ENCODE measurements around the gene UBE2J2. TPM values are rescaled to one million over a fixed set of nuclear protein-coding genes. Genes with fewer than 3 reads are reported as not detected.

UBE2J2 gene
- polyA plus RNA-seq, 1 donor from 2014 or later: 79.7 TPM

GRCh38 chr1:1237874-1238701 lies 35.6 kb downstream of the UBE2J2 start:
- no peak overlapping the region for H3K4me3 ChIP-seq (ENCODE audit: low read length)
- H3K9ac ChIP-seq (ENCODE audit: low read length): no peak overlapping the region
- no peak for TF ChIP-seq SMC3 (conservative IDR thresholded peaks at IDR 0.05; ENCODE audit: poor library complexity)
- TF ChIP-seq TAF1 (IDR thresholded peaks at IDR 0.05; ENCODE audit: low read depth): no peak
- no peak for TF ChIP-seq EZH2 (IDR thresholded peaks at IDR 0.05; ENCODE audit: borderline replicate concordance, insufficient read depth, low read length, poor library complexity, severe bottlenecking)
- TF ChIP-seq EP300 (conservative IDR thresholded peaks at IDR 0.05; ENCODE audit: poor library complexity, severe bottlenecking): no peak
- H3K79me2 ChIP-seq (replicated peaks; ENCODE audit: insufficient read depth, low read length): no peaks in the 10 kb centered on the region
- no peaks in the 10 kb centered on the region for H4K20me1 ChIP-seq (ENCODE audit: insufficient read depth)
- no peak overlapping the region for H3K27ac ChIP-seq (ENCODE audit: low read length)
- H3K36me3 ChIP-seq (ENCODE audit: insufficient read depth, low read length): no peaks in the 10 kb centered on the region
- H3K4me2 ChIP-seq (ENCODE audit: low read length): no peak overlapping the region
- no peak overlapping the region for H2AFZ ChIP-seq (ENCODE audit: low read depth, low read length)
- no peaks in the 10 kb centered on the region for H3F3A ChIP-seq (ENCODE audit: insufficient read depth, low read length, poor library complexity, severe bottlenecking)
- no peaks in the 10 kb centered on the region for H3K9me3 ChIP-seq (ENCODE audit: low read length)
- H3K9me2 ChIP-seq (ENCODE audit: insufficient read depth, low read length): no peaks in the 10 kb centered on the region
- H3K27me3 ChIP-seq (ENCODE audit: insufficient read depth, low read depth, low read length): no peaks in the 10 kb centered on the region

GRCh38 chr1:1236945-1237873 lies 36.4 kb downstream of the UBE2J2 start:
- Histone ChIP-seq H3K9ac (ENCODE audit: low read length) (no peak overlapping the region), H4K20me1 (ENCODE audit: insufficient read depth) (no peaks in the 10 kb centered on the region), H3K4me3 (ENCODE audit: low read length) (no peak overlapping the region), H3K79me2 (replicated peaks; ENCODE audit: insufficient read depth, low read length) (peaks cover 3% of the 10 kb centered on the region), H3F3A (ENCODE audit: insufficient read depth, low read length, poor library complexity, severe bottlenecking) (no peaks in the 10 kb centered on the region), H2AFZ (ENCODE audit: low read depth, low read length) (no peak overlapping the region), H3K9me3 (ENCODE audit: low read length) (no peaks in the 10 kb centered on the region), H3K9me2 (ENCODE audit: insufficient read depth, low read length) (no peaks in the 10 kb centered on the region), H3K36me3 (ENCODE audit: insufficient read depth, low read length) (no peaks in the 10 kb centered on the region), H3K27ac (ENCODE audit: low read length) (no peak overlapping the region), H3K27me3 (ENCODE audit: insufficient read depth, low read depth, low read length) (no peaks in the 10 kb centered on the region), H3K4me2 (ENCODE audit: low read length) (no peak overlapping the region)
- no peak for TF ChIP-seq TAF1 (IDR thresholded peaks at IDR 0.05; ENCODE audit: low read depth)
- no peak for TF ChIP-seq EP300 (conservative IDR thresholded peaks at IDR 0.05; ENCODE audit: poor library complexity, severe bottlenecking)
- no peak for TF ChIP-seq RAD21 (conservative IDR thresholded peaks at IDR 0.05)
- no peak for TF ChIP-seq REST (IDR thresholded peaks at IDR 0.05; ENCODE audit: borderline replicate concordance)
- TF ChIP-seq EZH2 (IDR thresholded peaks at IDR 0.05; ENCODE audit: borderline replicate concordance, insufficient read depth, low read length, poor library complexity, severe bottlenecking): no peak
- no peak for TF ChIP-seq MXI1 (conservative IDR thresholded peaks at IDR 0.05; ENCODE audit: poor library complexity, severe bottlenecking)
- no peak for TF ChIP-seq CTCF (IDR thresholded peaks at IDR 0.05; ENCODE audit: poor library complexity, severe bottlenecking)
- TF ChIP-seq POLR2AphosphoS5 (IDR thresholded peaks at IDR 0.05): no peak
- no peak for TF ChIP-seq SMC3 (conservative IDR thresholded peaks at IDR 0.05; ENCODE audit: poor library complexity)

Measured in neural cell (in vitro differentiated cells).